PC-9 (cell line): ENCODE results near the gene SCAI.

ENCODE experiments used
- EZH2 ChIP-seq: fragments of 200-600 bp; sonication (generic); IDR thresholded peaks from 2 replicates; pipeline ENCODE4 v1.8.0; 2017; ENCODE audit warnings: antibody characterized with exemption, low read depth
- TF ChIP-seq, protein P1 (sequence below): fragments of 200-600 bp; sonication (generic); conservative IDR thresholded peaks from 2 replicates; pipeline ENCODE4 v1.6.1; 2017; ENCODE audit warnings: mixed run types, antibody characterized with exemption, mild to moderate bottlenecking, moderate library complexity

GRCh38 chr9:125089331-125089730, 54.0 kb downstream of the SCAI start:
- TF ChIP-seq, protein P1, sequence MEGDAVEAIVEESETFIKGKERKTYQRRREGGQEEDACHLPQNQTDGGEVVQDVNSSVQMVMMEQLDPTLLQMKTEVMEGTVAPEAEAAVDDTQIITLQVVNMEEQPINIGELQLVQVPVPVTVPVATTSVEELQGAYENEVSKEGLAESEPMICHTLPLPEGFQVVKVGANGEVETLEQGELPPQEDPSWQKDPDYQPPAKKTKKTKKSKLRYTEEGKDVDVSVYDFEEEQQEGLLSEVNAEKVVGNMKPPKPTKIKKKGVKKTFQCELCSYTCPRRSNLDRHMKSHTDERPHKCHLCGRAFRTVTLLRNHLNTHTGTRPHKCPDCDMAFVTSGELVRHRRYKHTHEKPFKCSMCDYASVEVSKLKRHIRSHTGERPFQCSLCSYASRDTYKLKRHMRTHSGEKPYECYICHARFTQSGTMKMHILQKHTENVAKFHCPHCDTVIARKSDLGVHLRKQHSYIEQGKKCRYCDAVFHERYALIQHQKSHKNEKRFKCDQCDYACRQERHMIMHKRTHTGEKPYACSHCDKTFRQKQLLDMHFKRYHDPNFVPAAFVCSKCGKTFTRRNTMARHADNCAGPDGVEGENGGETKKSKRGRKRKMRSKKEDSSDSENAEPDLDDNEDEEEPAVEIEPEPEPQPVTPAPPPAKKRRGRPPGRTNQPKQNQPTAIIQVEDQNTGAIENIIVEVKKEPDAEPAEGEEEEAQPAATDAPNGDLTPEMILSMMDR = no peak
- no peak for TF ChIP-seq EZH2
